HG03442 (cell line): ENCODE data around the gene DHRS7C.

Experiments
- ATAC-seq: cut with Tn5 transposase; IDR thresholded peaks from one replicate; pipeline ENCODE4 v1.9.1; 2021; ENCODE audit warnings: mild to moderate bottlenecking, moderate library complexity; ENCODE audit not compliant: unreplicated experiment

DHRS7C gene

GRCh38 chr17:9790889-9791876 is at the start of gene DHRS7C:
TSS of gene DHRS7C (minus strand) at chr17:9791592. CDS start at chr17:9791284, 308 bp downstream.
- no peak for ATAC-seq

- no peak for ATAC-seq
Measured at GRCh38 chr17:9839433-9839832, 48.0 kb upstream of the DHRS7C start.

- no peak for ATAC-seq
Measured at GRCh38 chr17:9837551-9838471, 46.4 kb upstream of the DHRS7C start.

- ATAC-seq: no peak
Measured at GRCh38 chr17:9833922-9834321, 42.5 kb upstream of the DHRS7C start.

- ATAC-seq: no peak
Measured at GRCh38 chr17:9830711-9831110, 39.3 kb upstream of the DHRS7C start.

GRCh38 chr17:9829343-9829742 is 38.0 kb upstream of the DHRS7C start:
- ATAC-seq: no peak

- ATAC-seq: no peak
Measured at GRCh38 chr17:9828296-9829295, 37.2 kb upstream of the DHRS7C start.

GRCh38 chr17:9825641-9826150 is 34.3 kb upstream of the DHRS7C start, which contains the start of gene GLP2R:
TSS of gene GLP2R (plus strand) at chr17:9825924. CDS start at chr17:9826064, 140 bp downstream.
- ATAC-seq: no peak

- ATAC-seq: no peak
Measured at GRCh38 chr17:9824797-9825338, 33.5 kb upstream of the DHRS7C start.

- no peak for ATAC-seq
Measured at GRCh38 chr17:9824094-9824493, 32.7 kb upstream of the DHRS7C start.

GRCh38 chr17:9821921-9822320 is 30.5 kb upstream of the DHRS7C start, which contains the start of gene GSG1L2:
TSS of gene GSG1L2 (minus strand) at chr17:9822079. CDS start at chr17:9822071, 8 bp downstream.
- ATAC-seq: no peak

GRCh38 chr17:9820448-9820847 is 29.1 kb upstream of the DHRS7C start:
- no peak for ATAC-seq

- ATAC-seq: no peak
Measured at GRCh38 chr17:9818760-9819159, 27.4 kb upstream of the DHRS7C start.

GRCh38 chr17:9817086-9817485 is 25.7 kb upstream of the DHRS7C start:
- no peak for ATAC-seq

GRCh38 chr17:9816472-9816871 is 25.1 kb upstream of the DHRS7C start:
- ATAC-seq: no peak

GRCh38 chr17:9814337-9814945 is 23.0 kb upstream of the DHRS7C start:
- no peak for ATAC-seq

GRCh38 chr17:9813166-9813565 is 21.8 kb upstream of the DHRS7C start:
- no peak for ATAC-seq

GRCh38 chr17:9811537-9811936 is 20.1 kb upstream of the DHRS7C start:
- ATAC-seq: no peak

GRCh38 chr17:9811086-9811485 is 19.7 kb upstream of the DHRS7C start:
- no peak for ATAC-seq
